ENCODE results near the gene NDUFS7. TPM values are rescaled to one million over a fixed set of nuclear protein-coding genes. Genes with fewer than 3 reads are reported as not detected.

NDUFS7 gene
- total RNA-seq = 47.6 and 53.3 TPM in 2 replicates

GRCh38 chr19:1383312-1384084 lies at the start of gene NDUFS7:
Gene NDUFS7, plus strand, starts transcription at chr19:1383907. Its CDS starts 20 bp downstream, at chr19:1383927.

GRCh38 chr19:1401138-1401888 lies 17.6 kb downstream of the NDUFS7 start, which contains the start of gene GAMT:
Gene GAMT, minus strand, starts transcription at chr19:1401542. Its CDS starts 66 bp downstream, at chr19:1401476.

GRCh38 chr19:1407528-1408299 lies 24.0 kb downstream of the NDUFS7 start, which contains the start of gene DAZAP1:
Gene DAZAP1, plus strand, starts transcription at chr19:1407586. Its CDS starts 188 bp downstream, at chr19:1407774.

GRCh38 chr19:1438035-1438932 lies 54.6 kb downstream of the NDUFS7 start, which contains the start of gene RPS15:
Gene RPS15, plus strand, starts transcription at chr19:1438396. Its CDS starts 30 bp downstream, at chr19:1438426.

Other genes starting within 250 kb of the NDUFS7 start
- 34.1 and 40.3 TPM in 2 replicates for gene SBNO2, start 209.6 kb upstream of the NDUFS7 start, total RNA-seq
- 82.9 and 101 TPM in 2 replicates for gene STK11, start 178.1 kb upstream of the NDUFS7 start, total RNA-seq
- 1.7 TPM in 2 replicates for gene CBARP, start 145.9 kb upstream of the NDUFS7 start, total RNA-seq
- 11.8 and 29.1 TPM in 2 replicates for gene ATP5F1D, start 142.2 kb upstream of the NDUFS7 start, total RNA-seq
- gene MIDN, start 135.3 kb upstream of the NDUFS7 start, total RNA-seq = 8.7 and 22.4 TPM in 2 replicates
- gene CIRBP, start 114.6 kb upstream of the NDUFS7 start, total RNA-seq = 199 and 207 TPM in 2 replicates
- gene FAM174C, start 108.4 kb upstream of the NDUFS7 start, total RNA-seq = 22.8 and 24.2 TPM in 2 replicates
- gene EFNA2, start 98.0 kb upstream of the NDUFS7 start, total RNA-seq = not detected in 2 replicates
- 35.2 and 40.1 TPM in 2 replicates for gene GAMT, start 17.6 kb downstream of the NDUFS7 start, total RNA-seq
- 42.3 and 80.3 TPM in 2 replicates for gene DAZAP1, start 23.7 kb downstream of the NDUFS7 start, total RNA-seq
- 300 and 351 TPM in 2 replicates for gene RPS15, start 54.5 kb downstream of the NDUFS7 start, total RNA-seq
- 0.19 and 0.28 TPM in 2 replicates for gene APC2, start 66.2 kb downstream of the NDUFS7 start, total RNA-seq
- 21.3 and 23.7 TPM in 2 replicates for gene C19orf25, start 95.3 kb downstream of the NDUFS7 start, total RNA-seq
- gene PCSK4, start 106.4 kb downstream of the NDUFS7 start, total RNA-seq = 0.19 and 1.4 TPM in 2 replicates
- gene REEP6, start 107.3 kb downstream of the NDUFS7 start, total RNA-seq = 1.2 and 2.8 TPM in 2 replicates
- gene ADAMTSL5, start 129.1 kb downstream of the NDUFS7 start, total RNA-seq = 1.9 and 3.4 TPM in 2 replicates
- under 0.01 TPM in 1 of 2 replicates, not detected in the other for gene PLK5, start 140.2 kb downstream of the NDUFS7 start, total RNA-seq
- gene MEX3D, start 184.4 kb downstream of the NDUFS7 start, total RNA-seq = 40.9 and 42.0 TPM in 2 replicates
- gene MBD3, start 209.0 kb downstream of the NDUFS7 start, total RNA-seq = 59.2 and 101 TPM in 2 replicates
- gene UQCR11, start 221.6 kb downstream of the NDUFS7 start, total RNA-seq = 58.1 and 76.7 TPM in 2 replicates